Loucy (cell line): Measurements from ENCODE around the gene REC114.

Experiments
- CTCF ChIP-seq: fragments of 200-600 bp; sonication (generic); conservative IDR thresholded peaks from 2 replicates; pipeline ENCODE4 v1.5.1; 2014; ENCODE audit warnings: mild to moderate bottlenecking, antibody characterized with exemption, low read length
- EZH2phosphoT487 ChIP-seq: fragments of 200-600 bp; IDR thresholded peaks from 2 replicates; pipeline ENCODE4 v1.6.1; 2018; ENCODE audit warnings: antibody characterized with exemption, mild to moderate bottlenecking, moderate library complexity, borderline replicate concordance

- TF ChIP-seq CTCF = no peak
- no peak for TF ChIP-seq EZH2phosphoT487
These were observed 164.9 kb downstream of the REC114 start for GRCh38 chr15:73607843-73608242.
